Activated CD4-positive, alpha-beta T cell treated with anti-CD3 and anti-CD28 coated beads, Interleukin-2, Interleukin-4, amounts not matched to agents 100 ng/mL and 50 ng/mL, durations not matched to agents 16 hours and 8 hours (primary cell): ENCODE data around the gene TRIM32.
"Not testable (repeated sequence)": the region's sequence is repeated elsewhere in the genome, so short reads cannot be mapped to it uniquely, and the experiment has no call there.

Source experiments
- DNase-seq: peaks from one replicate; pipeline ENCODE4 v3.0.0-alpha.2; 2020; ENCODE audit warnings: low spot score

The TRIM32 gene

GRCh38 chr9:116674210-116674980 lies 12.7 kb upstream of the TRIM32 start:
- DNase-seq = no peak

GRCh38 chr9:116683535-116683934 lies 3.6 kb upstream of the TRIM32 start:
- DNase-seq = no peak

- no peak for DNase-seq
These were observed 1.9 kb upstream of the TRIM32 start for GRCh38 chr9:116685166-116685565.

DNA sequence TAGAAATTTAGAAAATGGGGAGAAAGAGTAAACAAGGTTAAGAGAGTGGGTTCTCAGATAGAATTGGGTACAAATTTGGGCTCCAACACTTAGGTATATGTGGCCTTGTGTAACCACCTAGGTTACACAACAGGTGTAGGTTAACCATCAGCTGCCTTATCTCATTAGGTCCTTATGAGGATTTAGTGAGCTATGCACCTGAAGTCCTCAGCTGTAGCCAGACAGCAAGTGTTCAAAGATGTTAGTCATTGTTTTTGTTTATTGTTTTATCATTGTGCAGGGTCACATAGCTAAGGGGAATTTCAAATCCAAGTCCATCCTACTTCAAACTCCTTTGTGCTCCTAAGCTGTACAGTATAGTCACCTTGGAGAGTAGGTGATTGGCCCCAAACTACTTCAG lies 970 bp upstream of the TRIM32 start:
- no peak for DNase-seq

- no peak for DNase-seq
These were observed 422 bp upstream of the TRIM32 start for GRCh38 chr9:116686693-116687073.

DNA sequence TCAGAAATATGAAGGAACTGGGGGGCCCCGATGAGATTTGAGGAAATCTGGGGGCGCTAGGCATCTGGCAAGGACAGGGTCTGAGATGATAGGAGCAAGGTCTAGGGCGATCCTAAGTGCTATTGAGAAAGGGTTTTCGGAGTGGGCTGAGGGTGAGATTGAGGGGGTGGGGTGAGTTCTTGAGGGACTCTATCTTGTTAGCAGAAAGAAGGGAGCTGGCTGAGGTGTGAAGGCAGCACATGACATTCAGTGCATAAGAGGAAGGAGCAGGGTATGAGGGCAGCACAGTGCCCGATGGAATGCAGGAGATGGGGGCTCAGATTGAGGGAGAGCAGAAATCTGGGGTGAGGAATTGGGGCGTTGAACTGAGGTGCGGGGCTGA lies 640 bp downstream of the TRIM32 start:
- DNase-seq = no peak

GRCh38 chr9:116688806-116689485 lies 1.8 kb downstream of the TRIM32 start:
- DNase-seq = no peak

GRCh38 chr9:116689486-116690032 lies 2.5 kb downstream of the TRIM32 start:
- no peak for DNase-seq

DNA sequence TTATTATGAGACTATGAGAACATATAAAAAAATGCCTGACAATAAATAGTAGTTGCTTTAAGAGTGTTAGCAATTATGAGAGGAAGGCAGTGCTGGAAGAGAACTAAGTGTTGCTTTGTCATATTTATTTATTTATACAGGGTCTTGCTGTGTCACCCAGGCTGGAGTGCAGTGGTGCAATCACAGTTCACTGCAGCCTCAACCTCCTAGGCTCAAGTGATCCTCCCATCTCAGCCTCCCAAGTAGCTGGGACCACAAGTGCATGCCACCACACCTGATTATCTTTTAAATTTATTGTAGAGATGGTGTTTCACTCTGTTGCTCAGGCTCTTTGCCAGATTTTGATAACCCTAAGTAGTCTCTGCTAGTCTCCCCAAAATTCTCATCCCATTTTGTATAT lies 3.7 kb downstream of the TRIM32 start:
- DNase-seq = not testable (repeated sequence)

DNA sequence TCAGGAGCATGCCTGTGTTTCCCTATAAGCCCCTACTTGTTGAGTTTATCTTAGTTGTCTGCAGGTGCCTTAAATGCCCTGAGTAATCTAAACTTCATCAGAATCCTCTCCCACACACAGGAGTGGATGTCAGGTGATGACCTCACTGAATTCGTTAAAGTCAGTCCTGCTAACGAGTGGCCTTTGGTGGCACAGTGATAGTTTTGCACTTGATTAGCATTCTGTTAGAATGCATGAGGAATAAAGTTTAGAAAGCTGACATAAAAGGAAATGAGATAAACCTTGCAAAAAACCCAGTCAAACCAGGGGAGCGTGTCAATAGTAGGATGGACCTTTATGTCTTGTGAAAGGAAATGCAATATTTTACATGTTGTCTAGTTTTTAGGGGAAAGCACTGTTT lies 4.5 kb downstream of the TRIM32 start:
- DNase-seq = no peak

DNA sequence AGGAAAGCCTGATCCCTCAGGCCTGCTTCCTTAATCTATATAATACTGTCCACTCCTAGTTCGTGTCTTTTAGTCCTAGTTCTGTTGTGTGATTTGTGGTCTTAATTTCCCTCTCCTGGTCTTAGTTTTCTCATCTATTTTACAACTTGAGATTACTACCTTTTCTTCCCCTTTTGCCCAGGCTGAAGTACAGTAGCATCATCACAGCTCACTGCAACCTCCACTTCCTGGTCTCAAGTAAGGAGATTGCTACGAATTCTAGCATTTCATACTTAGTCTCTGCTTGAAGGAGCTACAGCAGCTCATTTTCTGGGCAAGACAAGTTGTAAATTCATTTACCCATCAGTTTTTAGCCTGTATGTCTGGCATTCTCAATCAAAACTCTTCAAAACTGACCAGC lies 5.5 kb downstream of the TRIM32 start:
- DNase-seq = no peak

- no peak for DNase-seq
These were observed 6.2 kb downstream of the TRIM32 start for GRCh38 chr9:116693233-116693731.

DNA sequence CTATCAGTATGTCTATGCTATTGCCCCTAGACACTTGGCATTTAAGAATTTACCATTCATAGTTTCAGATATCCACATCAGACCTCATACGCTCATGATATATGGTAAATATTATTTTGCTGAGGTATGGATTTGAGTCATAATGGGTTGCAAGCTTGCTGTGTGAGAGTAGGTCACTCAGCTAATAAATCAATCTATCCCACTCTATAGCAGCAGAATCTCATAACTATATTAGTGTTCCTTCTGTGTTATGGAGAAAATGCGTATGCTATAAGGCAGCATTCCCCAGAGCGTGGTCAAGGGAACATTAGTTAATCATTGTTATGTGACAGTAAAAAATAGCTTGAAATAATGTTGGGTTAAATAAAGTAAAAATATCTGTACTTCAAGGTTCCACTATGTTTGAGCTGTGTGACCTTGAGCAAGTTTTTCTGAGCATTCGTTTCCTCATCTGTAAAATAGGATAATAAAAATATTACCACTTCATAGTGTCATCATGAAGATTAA lies 7.7 kb downstream of the TRIM32 start:
- no peak for DNase-seq

GRCh38 chr9:116695438-116695837 lies 8.3 kb downstream of the TRIM32 start:
- no peak for DNase-seq

- DNase-seq = no peak
These were observed 10.3 kb downstream of the TRIM32 start for GRCh38 chr9:116697362-116697761.

DNA sequence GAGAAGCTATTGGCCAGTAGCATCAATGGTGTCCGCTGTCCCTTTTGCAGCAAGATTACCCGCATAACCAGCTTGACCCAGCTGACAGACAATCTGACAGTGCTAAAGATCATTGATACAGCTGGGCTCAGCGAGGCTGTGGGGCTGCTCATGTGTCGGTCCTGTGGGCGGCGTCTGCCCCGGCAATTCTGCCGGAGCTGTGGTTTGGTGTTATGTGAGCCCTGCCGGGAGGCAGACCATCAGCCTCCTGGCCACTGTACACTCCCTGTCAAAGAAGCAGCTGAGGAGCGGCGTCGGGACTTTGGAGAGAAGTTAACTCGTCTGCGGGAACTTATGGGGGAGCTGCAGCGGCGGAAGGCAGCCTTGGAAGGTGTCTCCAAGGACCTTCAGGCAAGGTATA lies 10.8 kb downstream of the TRIM32 start:
- no peak for DNase-seq

- DNase-seq = no peak
These were observed 13.2 kb downstream of the TRIM32 start for GRCh38 chr9:116700279-116700678.

- DNase-seq = peak; percentile 69
These were observed 14.1 kb downstream of the TRIM32 start for GRCh38 chr9:116700882-116701865.

DNA sequence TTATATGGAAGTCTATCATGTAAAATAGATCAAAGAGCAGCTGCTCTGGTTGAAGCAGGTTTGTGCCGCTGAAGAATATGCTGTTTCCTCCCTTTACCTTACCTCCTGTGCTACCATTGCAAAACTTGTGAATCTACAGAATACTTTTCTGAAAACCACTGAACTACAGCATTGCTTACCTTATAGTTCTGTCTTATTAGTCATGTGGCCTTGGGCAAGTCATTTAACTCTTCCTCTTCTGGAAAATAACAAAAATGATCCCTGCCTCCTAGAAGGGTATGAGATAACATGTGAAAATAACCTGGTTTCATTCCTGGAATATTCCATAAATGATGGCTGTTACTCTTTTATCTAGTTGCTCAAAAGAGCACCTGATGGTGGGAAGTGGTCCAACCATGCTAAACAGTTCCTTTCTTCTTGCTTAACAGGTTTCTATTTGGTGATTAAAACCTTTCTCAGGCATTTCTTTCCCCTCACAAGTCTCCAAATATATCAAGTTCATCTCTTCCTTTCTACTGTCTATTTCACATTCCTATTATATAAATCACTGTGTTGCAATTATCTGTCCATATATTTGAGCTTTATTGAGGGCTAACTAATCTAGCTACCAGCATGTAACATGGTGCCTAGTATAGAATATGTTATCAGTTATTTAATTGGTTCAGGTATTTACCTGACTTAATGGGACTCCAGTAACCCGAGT lies 15.0 kb downstream of the TRIM32 start:
- DNase-seq = peak; percentile 32

- DNase-seq = no peak
These were observed 16.5 kb downstream of the TRIM32 start for GRCh38 chr9:116703634-116704033.

DNA sequence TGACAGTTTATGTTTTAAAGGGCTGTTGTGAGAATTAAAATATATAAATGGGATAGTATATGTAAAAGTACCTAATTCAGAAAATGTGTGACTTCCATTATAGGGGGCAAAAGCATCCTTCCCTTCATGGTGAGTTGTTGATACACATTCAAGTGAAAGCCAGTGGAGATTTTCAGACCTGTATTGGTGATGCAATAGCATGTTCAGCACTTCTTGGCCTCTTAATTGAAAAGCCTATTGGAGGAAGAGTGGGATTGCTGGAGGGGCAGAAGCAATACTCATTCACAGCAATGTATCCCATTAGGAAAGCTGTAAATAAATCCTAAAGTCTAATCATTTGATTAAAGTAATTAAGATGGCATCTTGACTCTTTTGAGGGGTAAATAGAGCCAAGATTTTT lies 17.4 kb downstream of the TRIM32 start:
- DNase-seq = no peak
